Heart left ventricle (tissue), 16 donors: ENCODE results near the gene DGUOK. TPM values are rescaled to one million over a fixed set of nuclear protein-coding genes. Genes with fewer than 3 reads are reported as not detected.

ENCODE experiments used
- ATAC-seq, 4 donors: fragments of 200-7000 bp; cut with Tn5 transposase; one replicate each; pipeline ENCODE4 v1.9.1; 2020 to 2022; ENCODE audit warnings: moderate library complexity in 4 of 4, mild to moderate bottlenecking in 3 of 4, moderate number of reproducible peaks in 1 of 4
- DNase-seq, 5 donors: peaks; one replicate each; pipeline ENCODE4 v3.0.0-alpha.2; 2020
- H3K27ac ChIP-seq, 12 donors: fragments of 200-600 bp; sonication (generic) in 4 of 12; one replicate each; pipeline versions ENCODE4 v1.5.0 to v1.8.0; 2016 to 2022; ENCODE audit warnings: mild to moderate bottlenecking in 2 of 12
- H3K27me3 ChIP-seq, 9 donors: fragments of 200-600 bp; sonication (generic) in 2 of 9; one replicate each; pipeline versions ENCODE4 v1.5.1 to v1.8.0; 2016 to 2022; ENCODE audit warnings: mild to moderate bottlenecking in 3 of 9
- H3K36me3 ChIP-seq, 9 donors: fragments of 200-600 bp; sonication (generic) in 2 of 9; one replicate each; pipeline versions ENCODE4 v1.5.0 to v1.8.0; 2018 to 2022; ENCODE audit warnings: mild to moderate bottlenecking in 2 of 9
- H3K4me1 ChIP-seq, 12 donors: fragments of 200-600 bp; sonication (generic) in 4 of 12; one replicate each; pipeline versions ENCODE4 v1.5.0 to v1.8.0; 2016 to 2022; ENCODE audit warnings: mild to moderate bottlenecking in 3 of 12
- H3K4me3 ChIP-seq, 12 donors: fragments of 200-600 bp; sonication (generic) in 4 of 12; one replicate each; pipeline versions ENCODE4 v1.5.0 to v1.8.0; 2017 to 2022; ENCODE audit warnings: mild to moderate bottlenecking in 9 of 12, moderate library complexity in 4 of 12
- H3K9me3 ChIP-seq, 12 donors: fragments of 200-600 bp; sonication (generic) in 4 of 12; one replicate each; pipeline versions ENCODE4 v1.5.0 to v1.8.0; 2016 to 2022; ENCODE audit warnings: mild to moderate bottlenecking in 1 of 12
- POLR2A ChIP-seq, 2 donors: fragments of 450-650 bp; IDR thresholded peaks; one replicate each; pipeline ENCODE4 v1.6.1; 2017; ENCODE audit warnings: antibody characterized with exemption in 2 of 2, mild to moderate bottlenecking in 2 of 2, moderate library complexity in 2 of 2
- WGBS, 4 donors: extraction: QIAGEN DNeasy Blood & Tissue Kit in 2 of 4; methylation state at CpG; one replicate each; pipeline versions ENCODE4 v1.1.5 to v1.1.7; 2013 to 2018; 5-methylcytosine and 5-hydroxymethylcytosine counted together
- intact Hi-C, 10 donors: fragments of 100-400 bp; cut with DNase I; formaldehyde crosslinking; loops; one replicate each; pipeline versions ENCODE4 v1.11.1 to v1.14.2; 2022
- polyA plus RNA-seq, 2 donors: library from polyadenylated mRNA; stranded (reverse); fragments of 200-250 nt; gene quantifications; one replicate each; pipeline ENCODE4 v1.2.3, GENCODE V29; 2013
- total RNA-seq, 9 donors: library from RNA; depleted of rRNA in 2 of 9; stranded (reverse); fragments of >200 nt in 2 of 9; fragmentation: NEBNext Ultra II Directional in 3 of 9; extraction: Animal tissue kit (Norgen Biotek cat#: 25700) in 3 of 9; gene quantifications; one replicate each; pipeline versions ENCODE4 v1.1.0 to v1.2.4, GENCODE V29; 2016 to 2023
- TF ChIP-seq, protein P1 (sequence below), 12 donors: fragments of 200-600 bp; sonication (generic) in 4 of 12; IDR thresholded peaks; one replicate each; pipeline versions ENCODE4 v1.5.0 to v1.8.0; 2018 to 2022; ENCODE audit warnings: antibody characterized with exemption in 12 of 12, mild to moderate bottlenecking in 5 of 12
- donor health status: ischemic (EF 13 %, LVEDD 7.1; RV severe dilation, severe dysfunction).
- donor health status: healthy with polysubstance abuse.
- donor health status: DM: no; HTN: yes; CAD: no.
- donor health status: DM: no; HTN: no; CAD: no.
- donor health status: ischemic (EF 25% LVEDD 6.9; RV normal size, moderate dysfunction).
- donor health status: ischemic (EF 25% LVEDD 5.7; RV mildly dilated, moderate dysfunction).
- donor health status: healthy.
- donor health status: DM: yes; HTN: yes; CAD: no.
- donor health status: ischemic (EF 35%, LVEDD 5.7; RV mildly dilated, moderate dysfunction).
- donor health status: nonischemic (EF 11% LVEDD 7.7; RV severe dilation, severe dysfunction).
- donor health status: DM: yes; HTN: yes; CAD: no.
- donor health status: PGD.
- donor health status: ischemic (EF 29% LVEDD 5.4; RV normal size, mild dysfunction).
- donor health status: nonischemic (EF 23%, LVEDD 6.1; RV moderate dilation, normal function).

Gene DGUOK
- total and polyA plus RNA-seq, 11 donors = 22.6 to 49.2 (median 26.1) TPM

DNA sequence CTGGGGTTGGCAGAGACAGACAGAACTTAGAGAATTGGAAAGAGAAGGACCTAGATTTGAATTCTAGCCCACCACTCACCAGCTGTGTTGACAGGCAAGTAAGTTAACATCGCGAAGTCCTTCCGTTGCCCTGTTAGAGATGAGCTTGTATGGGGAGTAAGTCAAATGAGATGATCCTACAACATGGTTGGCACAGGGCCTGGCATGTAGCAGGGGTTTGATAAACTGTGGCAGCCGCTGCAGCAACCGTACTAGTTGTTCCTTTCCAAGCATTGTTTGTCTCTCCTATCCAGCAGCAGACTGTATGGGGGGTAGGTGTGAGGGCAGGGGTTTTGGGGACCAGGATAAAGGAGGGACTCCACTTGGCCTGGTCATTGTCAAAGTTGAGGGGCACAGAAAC lies 74.0 kb downstream of the DGUOK start:
- intact Hi-C loops = loop anchor here in 5 of 10 donors (5.0 to 10.0 kb wide), 5 partner anchors 73 to 144 kb away; partner anchors contain the start of genes DGUOK (in 2 of the 5) and BOLA3 (in 1 of the 5)
- WGBS, 4 donors = 34 to 55% (median 49%) methylated on average over 4 to 5 of the region's 5 CpGs
- H3K36me3 ChIP-seq = no peaks in the 10 kb centered on the region
- peaks cover 0 to 67% (median 27%) of the 10 kb centered on the region in 12 donors for H3K4me1 ChIP-seq
- ATAC-seq = no peak
- no peak for DNase-seq
- no peak overlapping the region for H3K27ac ChIP-seq
- H3K9me3 ChIP-seq = no peaks in the 10 kb centered on the region
- no peak for TF ChIP-seq POLR2A (IDR thresholded peaks at IDR 0.05)
- no peak overlapping the region for H3K4me3 ChIP-seq
- no peaks in the 10 kb centered on the region for H3K27me3 ChIP-seq

DNA sequence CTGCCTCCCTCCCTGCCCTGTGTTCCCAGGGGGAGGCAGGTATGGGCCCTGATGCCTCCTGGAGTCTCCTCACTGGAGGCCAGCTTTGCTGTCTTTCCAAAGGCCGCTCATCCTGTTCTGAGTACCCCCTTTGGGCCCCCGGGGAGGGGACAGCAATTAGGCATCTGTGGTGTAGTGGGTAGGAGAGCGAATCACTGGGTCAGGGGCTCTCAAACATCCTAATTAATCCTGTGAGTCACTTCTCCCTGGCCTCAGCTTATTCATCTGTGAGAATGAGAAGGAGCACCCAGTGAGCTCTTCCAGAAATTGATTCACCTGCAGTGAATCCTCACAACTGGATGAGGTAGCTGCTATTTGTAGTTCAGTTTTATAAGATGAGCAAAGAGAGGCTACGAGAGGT lies 74.4 kb downstream of the DGUOK start:
- ATAC-seq (no peak), DNase-seq (no peak)
- intact Hi-C loops = loop anchor here in 5 of 10 donors (5.0 to 10.0 kb wide), 5 partner anchors 74 to 144 kb away; partner anchors contain the start of genes DGUOK (in 2 of the 5) and BOLA3 (in 1 of the 5)
- Histone ChIP-seq H3K27me3 (no peaks in the 10 kb centered on the region), H3K36me3 (no peaks in the 10 kb centered on the region), H3K27ac (no peak overlapping the region), H3K9me3 (no peaks in the 10 kb centered on the region), H3K4me1 (peaks cover 0 to 72% (median 29%) of the 10 kb centered on the region in 12 donors), H3K4me3 (no peak overlapping the region)
- no peak for TF ChIP-seq POLR2A (IDR thresholded peaks at IDR 0.05)
- TF ChIP-seq, protein P1, sequence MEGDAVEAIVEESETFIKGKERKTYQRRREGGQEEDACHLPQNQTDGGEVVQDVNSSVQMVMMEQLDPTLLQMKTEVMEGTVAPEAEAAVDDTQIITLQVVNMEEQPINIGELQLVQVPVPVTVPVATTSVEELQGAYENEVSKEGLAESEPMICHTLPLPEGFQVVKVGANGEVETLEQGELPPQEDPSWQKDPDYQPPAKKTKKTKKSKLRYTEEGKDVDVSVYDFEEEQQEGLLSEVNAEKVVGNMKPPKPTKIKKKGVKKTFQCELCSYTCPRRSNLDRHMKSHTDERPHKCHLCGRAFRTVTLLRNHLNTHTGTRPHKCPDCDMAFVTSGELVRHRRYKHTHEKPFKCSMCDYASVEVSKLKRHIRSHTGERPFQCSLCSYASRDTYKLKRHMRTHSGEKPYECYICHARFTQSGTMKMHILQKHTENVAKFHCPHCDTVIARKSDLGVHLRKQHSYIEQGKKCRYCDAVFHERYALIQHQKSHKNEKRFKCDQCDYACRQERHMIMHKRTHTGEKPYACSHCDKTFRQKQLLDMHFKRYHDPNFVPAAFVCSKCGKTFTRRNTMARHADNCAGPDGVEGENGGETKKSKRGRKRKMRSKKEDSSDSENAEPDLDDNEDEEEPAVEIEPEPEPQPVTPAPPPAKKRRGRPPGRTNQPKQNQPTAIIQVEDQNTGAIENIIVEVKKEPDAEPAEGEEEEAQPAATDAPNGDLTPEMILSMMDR (IDR thresholded peaks at IDR 0.05) = no peak
- 83 to 92% (median 88%) methylated on average over 4 of the region's 4 CpGs for WGBS, 4 donors

DNA sequence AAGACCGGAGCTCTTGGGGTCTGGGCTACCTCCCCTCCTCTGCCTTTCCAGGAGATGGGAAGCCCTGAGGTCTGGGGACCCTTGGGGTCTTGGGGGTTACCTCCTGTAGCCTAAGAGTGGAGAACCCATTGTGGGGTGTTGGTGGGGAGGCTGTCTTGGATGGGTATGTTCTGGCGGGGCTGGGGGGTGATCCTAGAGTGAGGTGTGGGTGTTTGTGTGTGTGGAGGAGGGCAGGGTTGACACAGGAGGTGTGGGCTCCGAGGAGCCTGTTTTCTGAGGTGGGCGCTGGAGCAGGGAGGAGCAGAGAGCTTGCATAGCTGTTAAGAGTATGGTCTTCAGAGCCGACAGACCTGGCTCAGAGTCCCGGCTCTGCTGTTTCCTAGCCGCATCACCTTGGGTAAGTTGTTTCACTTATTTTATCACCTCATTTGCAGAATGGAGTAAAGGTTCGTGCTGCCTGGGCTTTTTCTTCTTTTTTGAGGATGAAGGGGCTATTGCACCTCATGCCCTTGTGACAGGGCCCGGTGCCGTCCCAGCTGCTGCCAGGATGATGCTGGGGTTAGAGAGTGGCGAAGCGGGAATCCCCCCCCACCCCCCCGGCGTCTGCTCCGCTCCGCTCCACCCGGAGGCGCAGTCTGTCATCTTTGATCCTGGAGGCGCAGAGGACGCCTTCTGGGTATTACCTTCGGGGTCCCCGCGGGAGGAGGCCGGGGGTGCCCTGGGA lies 75.3 kb downstream of the DGUOK start:
- WGBS, 4 donors = 11 to 31% (median 17%) methylated on average over 11 to 24 of the region's 24 CpGs
- no peaks in the 10 kb centered on the region for H3K9me3 ChIP-seq
- TF ChIP-seq POLR2A (IDR thresholded peaks at IDR 0.05) = no peak
- TF ChIP-seq, protein P1 (IDR thresholded peaks at IDR 0.05) = peak in 2 of 12 donors; percentile 5 to 17
- ATAC-seq (no peak), DNase-seq (no peak)
- H3K4me1 ChIP-seq = peaks cover 0 to 73% (median 37%) of the 10 kb centered on the region in 12 donors
- peak overlapping the region; percentile 45 to 78 (median 62) for H3K4me3 ChIP-seq
- H3K36me3 ChIP-seq = no peaks in the 10 kb centered on the region
- no peaks in the 10 kb centered on the region for H3K27me3 ChIP-seq
- intact Hi-C loops = loop anchor here in 5 of 10 donors (5.0 to 10.0 kb wide), 5 partner anchors 73 to 143 kb away; partner anchors contain the start of genes DGUOK (in 2 of the 5) and BOLA3 (in 1 of the 5)
- H3K27ac ChIP-seq = peak overlapping the region in 3 of 12 donors; percentile 8 to 67 (median 40)

DNA sequence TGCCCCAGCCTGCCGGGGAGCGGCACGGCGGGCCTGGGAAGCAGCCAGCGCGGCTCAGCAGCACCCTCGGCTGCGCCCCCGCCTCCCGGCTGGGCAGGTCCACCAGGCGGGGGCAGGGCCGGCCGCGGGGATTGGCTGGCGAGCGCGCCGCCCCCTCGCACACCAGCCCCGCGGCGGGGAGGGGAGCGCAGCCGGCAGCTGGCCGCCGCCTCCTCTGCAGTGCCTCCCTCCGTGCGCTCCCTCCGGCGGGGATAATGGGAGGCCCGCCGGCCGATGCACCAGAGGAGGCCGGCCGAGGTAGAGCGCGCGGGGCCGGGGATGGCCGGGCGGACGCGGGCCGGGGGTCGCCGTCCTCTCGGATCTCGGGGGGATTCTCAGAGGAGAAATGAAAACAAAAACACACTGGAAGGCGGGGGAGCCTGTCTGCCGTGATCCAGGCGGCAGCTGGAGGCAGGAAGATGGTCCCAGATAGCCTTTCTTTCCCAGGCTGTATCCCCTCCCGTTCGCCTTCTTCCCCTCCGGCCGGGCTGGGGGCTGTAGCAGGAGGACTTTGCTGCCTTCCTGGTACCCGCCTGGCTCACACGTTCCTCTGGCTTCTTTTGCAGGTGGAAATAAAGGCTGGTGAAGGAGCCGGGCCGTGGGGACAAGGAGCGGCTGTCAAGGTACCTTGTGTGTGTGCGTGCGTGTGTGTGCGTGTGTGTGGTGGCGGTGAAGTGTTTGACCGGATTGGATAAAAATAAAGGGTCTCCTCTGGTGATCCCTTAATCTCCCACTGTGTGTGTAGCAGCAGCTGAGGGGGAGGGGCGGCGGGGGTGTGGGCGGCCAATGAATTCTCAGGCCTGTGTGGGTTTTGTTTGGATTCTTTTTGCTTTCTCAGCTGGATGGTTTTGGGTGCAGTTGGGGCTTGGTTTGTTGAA lies 76.1 kb downstream of the DGUOK start:
- H3K36me3 ChIP-seq = peaks cover 0 to 4% (median 0%) of the 10 kb centered on the region in 9 donors
- DNase-seq = peak; percentile 90 to 94 (median 90)
- peak; percentile 88 to 99 (median 96) for ATAC-seq
- intact Hi-C loops = loop anchor here in 5 of 10 donors (5.0 to 10.0 kb wide), 5 partner anchors 72 to 142 kb away; partner anchors contain the start of genes DGUOK (in 2 of the 5) and BOLA3 (in 1 of the 5)
- no peaks in the 10 kb centered on the region for H3K9me3 ChIP-seq
- H3K27me3 ChIP-seq = no peaks in the 10 kb centered on the region
- peak overlapping the region; percentile 45 to 78 (median 62) for H3K4me3 ChIP-seq
- WGBS, 4 donors = 3 to 7% (median 4%) methylated on average over 18 to 68 of the region's 68 CpGs
- peak; percentile 66 to 85 for TF ChIP-seq POLR2A (IDR thresholded peaks at IDR 0.05)
- TF ChIP-seq, protein P1 (IDR thresholded peaks at IDR 0.05) = peak in 2 of 12 donors; percentile 11 to 48
- H3K27ac ChIP-seq = peak overlapping the region in 11 of 12 donors; percentile 20 to 67 (median 55)
- H3K4me1 ChIP-seq = peaks cover 0 to 77% (median 42%) of the 10 kb centered on the region in 12 donors
